DOHH2 (cell line): Measurements from ENCODE around the gene FABP3.

ENCODE experiments used
- H3F3A ChIP-seq: fragments of 200-600 bp; sonication (generic), shearing (Covaris generic); 2 replicates; pipeline ENCODE4 v1.6.0; 2016; ENCODE audit warnings: antibody characterized with exemption, mild to moderate bottlenecking; ENCODE audit not compliant: control insufficient read depth, insufficient read depth
- H3K27ac ChIP-seq: fragments of 200-600 bp; sonication (generic); 2 replicates; pipeline ENCODE4 v1.5.1; 2014; ENCODE audit warnings: low read depth, mild to moderate bottlenecking, low read length, moderate library complexity
- H3K27me3 ChIP-seq: fragments of 200-600 bp; sonication (generic); 2 replicates; pipeline ENCODE4 v1.6.1; 2014; ENCODE audit warnings: mild to moderate bottlenecking, low read length, mixed read lengths; ENCODE audit not compliant: control insufficient read depth
- H3K36me3 ChIP-seq: fragments of 200-600 bp; sonication (generic); 2 replicates; pipeline ENCODE4 v1.6.1; 2014; ENCODE audit warnings: mild to moderate bottlenecking, low read length, moderate library complexity, mixed read lengths; ENCODE audit not compliant: control insufficient read depth
- H3K4me1 ChIP-seq: fragments of 200-600 bp; sonication (generic); 2 replicates; pipeline ENCODE4 v1.6.1; 2014; ENCODE audit warnings: mild to moderate bottlenecking, low read length, mixed read lengths; ENCODE audit not compliant: control insufficient read depth
- H3K4me2 ChIP-seq: fragments of 200-600 bp; sonication (generic); 2 replicates; pipeline ENCODE4 v1.6.0; 2014; ENCODE audit warnings: mild to moderate bottlenecking, low read length, moderate library complexity
- H3K4me3 ChIP-seq: fragments of 200-600 bp; sonication (generic); 2 replicates; pipeline ENCODE4 v1.5.1; 2014; ENCODE audit warnings: mild to moderate bottlenecking, low read length, mixed read lengths
- H3K79me2 ChIP-seq: fragments of 200-600 bp; sonication (generic); 2 replicates; pipeline ENCODE4 v1.6.1; 2014; ENCODE audit warnings: mild to moderate bottlenecking, low read length, mixed read lengths; ENCODE audit not compliant: control insufficient read depth
- H3K9me2 ChIP-seq: fragments of 200-600 bp; sonication (generic); replicated peaks from 2 replicates; pipeline ENCODE4 v1.6.1; 2014; ENCODE audit warnings: mild to moderate bottlenecking, low read length, mixed read lengths; ENCODE audit not compliant: control insufficient read depth
- H3K9me3 ChIP-seq: fragments of 200-600 bp; sonication (generic); 2 replicates; pipeline ENCODE4 v1.6.1; 2014; ENCODE audit warnings: antibody characterized with exemption, low read length, mixed read lengths; ENCODE audit not compliant: control insufficient read depth, insufficient read depth
- H4K20me1 ChIP-seq: fragments of 200-600 bp; sonication (generic); 2 replicates; pipeline ENCODE4 v1.6.0; 2014; ENCODE audit warnings: low read depth, mild to moderate bottlenecking, antibody characterized with exemption, low read length, moderate library complexity; ENCODE audit not compliant: control insufficient read depth, insufficient read depth
- CTCF ChIP-seq: fragments of 200-600 bp; sonication (generic); IDR thresholded peaks from one replicate; pipeline ENCODE4 v1.5.1; 2014; ENCODE audit warnings: antibody characterized with exemption, mild to moderate bottlenecking, low read depth, low read length; ENCODE audit not compliant: poor library complexity, severe bottlenecking
- EZH2phosphoT487 ChIP-seq: fragments of 200-600 bp; sonication (generic); IDR thresholded peaks from 2 replicates; pipeline ENCODE4 v1.6.1; 2017; ENCODE audit warnings: borderline replicate concordance, mild to moderate bottlenecking, antibody characterized with exemption, low read length, moderate library complexity, mixed read lengths

FABP3 gene

GRCh38 chr1:31408788-31409318, 36.0 kb upstream of the FABP3 start:
- TF ChIP-seq EZH2phosphoT487 (no peak), CTCF (no peak)
- Histone ChIP-seq H3F3A (no peaks in the 10 kb centered on the region), H3K9me2 (no peaks in the 10 kb centered on the region), H3K36me3 (no peaks in the 10 kb centered on the region), H3K4me1 (peaks cover 14% of the 10 kb centered on the region), H3K9me3 (no peaks in the 10 kb centered on the region), H3K4me3 (no peak overlapping the region), H4K20me1 (no peaks in the 10 kb centered on the region), H3K79me2 (no peaks in the 10 kb centered on the region), H3K4me2 (no peak overlapping the region), H3K27ac (no peak overlapping the region), H3K27me3 (peaks cover 30% of the 10 kb centered on the region)

GRCh38 chr1:31407029-31407626, 34.3 kb upstream of the FABP3 start:
- Histone ChIP-seq H3K27ac (no peak overlapping the region), H3K36me3 (no peaks in the 10 kb centered on the region), H3K4me3 (no peak overlapping the region), H3K79me2 (no peaks in the 10 kb centered on the region), H3K9me2 (no peaks in the 10 kb centered on the region), H3K27me3 (peaks cover 16% of the 10 kb centered on the region), H3K4me2 (no peak overlapping the region), H4K20me1 (no peaks in the 10 kb centered on the region), H3F3A (no peaks in the 10 kb centered on the region), H3K9me3 (no peaks in the 10 kb centered on the region), H3K4me1 (peaks cover 3% of the 10 kb centered on the region; the same call in 1 of the 2 replicates)
- TF ChIP-seq EZH2phosphoT487, result no peak
- TF ChIP-seq CTCF, result no peak

DNA sequence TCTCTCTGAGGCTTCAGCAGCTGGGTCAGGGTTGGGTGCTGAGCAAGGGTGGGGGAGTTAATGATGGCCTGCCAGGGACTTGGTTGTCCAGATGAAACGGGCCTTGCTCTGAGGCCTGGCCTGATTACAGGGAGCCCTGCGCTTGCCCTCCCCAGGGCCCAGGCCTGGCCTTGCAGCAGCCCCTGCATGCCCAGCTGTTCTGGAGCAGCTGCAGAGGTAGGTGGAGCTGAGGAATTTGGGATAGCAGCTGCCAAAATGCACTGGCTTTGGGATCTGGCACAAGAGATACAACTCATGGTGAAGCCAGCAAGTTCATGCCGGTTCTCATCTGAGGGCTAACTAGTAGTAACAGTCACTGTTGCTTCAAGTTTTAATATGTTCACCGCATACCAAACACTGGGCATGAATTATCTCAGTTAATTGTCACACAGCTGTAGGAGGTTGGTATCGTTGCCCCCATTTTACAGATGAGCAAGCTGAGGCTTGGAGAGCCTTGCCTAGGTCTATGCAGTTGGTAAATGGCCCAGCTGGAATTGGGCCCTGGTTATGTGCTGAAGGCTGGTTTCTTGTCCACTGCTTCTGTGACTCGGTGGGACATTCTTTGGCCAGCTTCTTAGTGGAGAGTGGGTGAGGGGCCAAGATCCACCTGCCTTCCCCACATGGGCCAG, 32.8 kb upstream of the FABP3 start:
- Histone ChIP-seq H3K4me3 (no peak overlapping the region), H3K4me1 (no peaks in the 10 kb centered on the region; the same call in 1 of the 2 replicates), H3K36me3 (no peaks in the 10 kb centered on the region), H3K4me2 (no peak overlapping the region), H4K20me1 (no peaks in the 10 kb centered on the region), H3K27ac (no peak overlapping the region), H3K27me3 (peaks cover 9% of the 10 kb centered on the region), H3K9me2 (no peaks in the 10 kb centered on the region), H3K79me2 (no peaks in the 10 kb centered on the region), H3F3A (no peaks in the 10 kb centered on the region), H3K9me3 (no peaks in the 10 kb centered on the region)
- TF ChIP-seq CTCF, result no peak
- no peak for TF ChIP-seq EZH2phosphoT487
